KMS-11 (cell line): ENCODE results near the gene GRAP2.

Source experiments
- H2AFZ ChIP-seq: fragments of 200-600 bp; sonication (generic); 2 replicates; pipeline ENCODE4 v1.6.1; 2016; ENCODE audit warnings: antibody characterized with exemption, mixed run types, low read depth
- H3K27ac ChIP-seq: fragments of 200-600 bp; sonication (generic); 2 replicates; pipeline ENCODE4 v1.6.1; 2016; ENCODE audit warnings: mild to moderate bottlenecking, mixed run types
- H3K27me3 ChIP-seq: fragments of 200-600 bp; sonication (generic); 2 replicates; pipeline ENCODE4 v1.6.1; 2017; ENCODE audit warnings: mild to moderate bottlenecking, low read depth, mixed run types, moderate library complexity; ENCODE audit not compliant: insufficient read depth
- H3K36me3 ChIP-seq: fragments of 200-600 bp; sonication (generic); 2 replicates; pipeline ENCODE4 v1.6.1; 2017; ENCODE audit warnings: mild to moderate bottlenecking, mixed run types; ENCODE audit not compliant: insufficient read depth
- H3K4me1 ChIP-seq: fragments of 200-600 bp; sonication (generic); 2 replicates; pipeline ENCODE4 v1.6.1; 2016; ENCODE audit warnings: mild to moderate bottlenecking, low read depth, mixed run types; ENCODE audit not compliant: poor library complexity, severe bottlenecking
- H3K4me2 ChIP-seq: fragments of 200-600 bp; sonication (generic); 2 replicates; pipeline ENCODE4 v1.7.0; 2016; ENCODE audit warnings: mild to moderate bottlenecking, mixed run types
- H3K4me3 ChIP-seq: fragments of 200-600 bp; sonication (generic); IDR thresholded peaks from 2 replicates; pipeline ENCODE4 v1.6.1; 2017; ENCODE audit warnings: low read depth, low read length, mixed read lengths; ENCODE audit not compliant: insufficient read depth
- H3K79me2 ChIP-seq: fragments of 200-600 bp; sonication (generic); 2 replicates; pipeline ENCODE4 v1.6.1; 2016; ENCODE audit warnings: low read depth, mixed run types; ENCODE audit not compliant: insufficient read depth
- H3K9ac ChIP-seq: fragments of 200-600 bp; sonication (generic); 2 replicates; pipeline ENCODE4 v1.6.1; 2016; ENCODE audit warnings: mild to moderate bottlenecking, mixed run types
- H4K20me1 ChIP-seq: fragments of 200-600 bp; sonication (generic); 2 replicates; pipeline ENCODE4 v1.6.1; 2016; ENCODE audit warnings: mild to moderate bottlenecking, mixed run types; ENCODE audit not compliant: insufficient read depth
- TF ChIP-seq, protein P1 (sequence below): fragments of 200-600 bp; sonication (generic); conservative IDR thresholded peaks from 2 replicates; pipeline ENCODE4 v1.6.1; 2017; ENCODE audit warnings: low read depth, mild to moderate bottlenecking, antibody characterized with exemption, low read length, moderate library complexity, mixed read lengths

The GRAP2 gene

DNA sequence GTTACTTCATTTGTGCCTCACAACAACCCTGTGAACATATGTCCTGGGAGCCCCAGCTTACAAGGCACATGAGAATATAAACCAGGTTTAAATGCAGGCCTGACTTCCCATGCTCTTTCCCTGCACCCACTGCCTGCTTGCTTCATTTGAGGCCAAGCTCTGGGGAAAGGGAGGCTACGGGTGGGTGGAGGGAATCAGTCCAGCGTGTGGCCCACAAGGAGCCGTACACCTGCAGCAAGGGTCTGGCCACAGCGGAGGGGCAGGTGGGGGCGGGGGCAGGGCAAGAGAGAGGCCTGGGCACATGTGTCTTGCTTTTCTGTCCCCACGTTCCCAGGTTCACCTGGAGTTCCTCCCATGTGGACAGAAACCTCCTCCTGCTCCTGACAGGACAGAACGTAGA lies 120.1 kb downstream of the GRAP2 start:
- no peak overlapping the region for H3K4me3 ChIP-seq
- H3K27ac ChIP-seq = no peak overlapping the region
- no peaks in the 10 kb centered on the region; the same call in 1 of the 2 replicates for H3K27me3 ChIP-seq
- peaks cover 4% of the 10 kb centered on the region for H3K4me1 ChIP-seq
- no peak overlapping the region for H2AFZ ChIP-seq
- H3K36me3 ChIP-seq = no peaks in the 10 kb centered on the region
- no peaks in the 10 kb centered on the region for H3K79me2 ChIP-seq
- no peak overlapping the region for H3K9ac ChIP-seq
- H3K4me2 ChIP-seq = no peak overlapping the region
- TF ChIP-seq, protein P1, sequence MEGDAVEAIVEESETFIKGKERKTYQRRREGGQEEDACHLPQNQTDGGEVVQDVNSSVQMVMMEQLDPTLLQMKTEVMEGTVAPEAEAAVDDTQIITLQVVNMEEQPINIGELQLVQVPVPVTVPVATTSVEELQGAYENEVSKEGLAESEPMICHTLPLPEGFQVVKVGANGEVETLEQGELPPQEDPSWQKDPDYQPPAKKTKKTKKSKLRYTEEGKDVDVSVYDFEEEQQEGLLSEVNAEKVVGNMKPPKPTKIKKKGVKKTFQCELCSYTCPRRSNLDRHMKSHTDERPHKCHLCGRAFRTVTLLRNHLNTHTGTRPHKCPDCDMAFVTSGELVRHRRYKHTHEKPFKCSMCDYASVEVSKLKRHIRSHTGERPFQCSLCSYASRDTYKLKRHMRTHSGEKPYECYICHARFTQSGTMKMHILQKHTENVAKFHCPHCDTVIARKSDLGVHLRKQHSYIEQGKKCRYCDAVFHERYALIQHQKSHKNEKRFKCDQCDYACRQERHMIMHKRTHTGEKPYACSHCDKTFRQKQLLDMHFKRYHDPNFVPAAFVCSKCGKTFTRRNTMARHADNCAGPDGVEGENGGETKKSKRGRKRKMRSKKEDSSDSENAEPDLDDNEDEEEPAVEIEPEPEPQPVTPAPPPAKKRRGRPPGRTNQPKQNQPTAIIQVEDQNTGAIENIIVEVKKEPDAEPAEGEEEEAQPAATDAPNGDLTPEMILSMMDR = no peak
- no peaks in the 10 kb centered on the region for H4K20me1 ChIP-seq

GRCh38 chr22:40021401-40022000 lies 120.6 kb downstream of the GRAP2 start:
- no peaks in the 10 kb centered on the region for H4K20me1 ChIP-seq
- TF ChIP-seq, protein P1 = no peak
- H3K79me2 ChIP-seq = no peaks in the 10 kb centered on the region
- no peak overlapping the region for H3K4me3 ChIP-seq
- H3K4me2 ChIP-seq = no peak overlapping the region
- no peak overlapping the region for H3K27ac ChIP-seq
- H3K9ac ChIP-seq = no peak overlapping the region
- H3K36me3 ChIP-seq = no peaks in the 10 kb centered on the region
- H2AFZ ChIP-seq = no peak overlapping the region
- H3K4me1 ChIP-seq = peaks cover 4% of the 10 kb centered on the region
- no peaks in the 10 kb centered on the region; the same call in 1 of the 2 replicates for H3K27me3 ChIP-seq

- no peak overlapping the region for H3K4me2 ChIP-seq
- H3K27ac ChIP-seq = no peak overlapping the region
- no peaks in the 10 kb centered on the region for H3K79me2 ChIP-seq
- no peak overlapping the region for H2AFZ ChIP-seq
- H3K36me3 ChIP-seq = no peaks in the 10 kb centered on the region
- H3K27me3 ChIP-seq = no peaks in the 10 kb centered on the region; the same call in 1 of the 2 replicates
- TF ChIP-seq, protein P1 = no peak
- no peaks in the 10 kb centered on the region for H4K20me1 ChIP-seq
- H3K9ac ChIP-seq = no peak overlapping the region
- H3K4me1 ChIP-seq = peaks cover 4% of the 10 kb centered on the region
- no peak overlapping the region for H3K4me3 ChIP-seq
Observed at GRCh38 chr22:40022536-40023240, 121.8 kb downstream of the GRAP2 start.
